PFSK-1 (cell line): ENCODE data around the gene NPM1.

Experiments used
- POLR2AphosphoS5 ChIP-seq: IDR thresholded peaks from 2 replicates; pipeline ENCODE4 v1.6.1; 2012; ENCODE audit warnings: low read depth, mild to moderate bottlenecking, control low read depth, low read length, moderate library complexity
- REST ChIP-seq, 2 experiments: IDR thresholded peaks; 2 replicates each; pipeline versions ENCODE4 v1.6.1 to v1.8.0; 2011 to 2012; ENCODE audit warnings: low read depth in 2 of 2, low read length in 2 of 2, control low read depth in 1 of 2, inconsistent platforms in 1 of 2, mild to moderate bottlenecking in 1 of 2, moderate library complexity in 1 of 2; ENCODE audit not compliant: insufficient read depth in 1 of 2
- TAF1 ChIP-seq: IDR thresholded peaks from 2 replicates; pipeline ENCODE4 v1.6.1; 2012; ENCODE audit warnings: low read length, control low read depth, borderline replicate concordance; ENCODE audit not compliant: insufficient read depth

- TF ChIP-seq REST (IDR thresholded peaks at IDR 0.05; ENCODE audit: insufficient read depth in 1 of 2, low read depth in 2 of 2, low read length in 2 of 2) (no peak), TAF1 (no peak), POLR2AphosphoS5 (no peak)
Observed at GRCh38 chr5:171369898-171370297, 17.8 kb upstream of the NPM1 start.
